Trophoblast cell (in vitro differentiated cells and primary cell): Measurements from ENCODE around the gene MRO.

Experiments used
- DNase-seq, 2 donors: peaks; one replicate each; pipeline ENCODE4 v3.0.0-alpha.2; 2016
- H2AFZ ChIP-seq: 2 replicates; pipeline ENCODE4 v1.6.1; 2013; ENCODE audit warnings: low read length, moderate library complexity, mild to moderate bottlenecking; ENCODE audit not compliant: insufficient read depth, poor library complexity
- H2AK5ac ChIP-seq: 2 replicates; pipeline ENCODE4 v1.6.1; 2013; ENCODE audit warnings: mild to moderate bottlenecking, low read length
- H2BK120ac ChIP-seq: 2 replicates; pipeline ENCODE4 v1.6.1; 2013; ENCODE audit warnings: low read length, mild to moderate bottlenecking, moderate library complexity; ENCODE audit not compliant: insufficient read depth, poor library complexity
- H2BK12ac ChIP-seq: 2 replicates; pipeline ENCODE4 v1.6.1; 2013; ENCODE audit warnings: mild to moderate bottlenecking, low read length, moderate library complexity
- H2BK5ac ChIP-seq: 2 replicates; pipeline ENCODE4 v1.6.1; 2013; ENCODE audit warnings: low read length, low read depth, moderate library complexity, mild to moderate bottlenecking; ENCODE audit not compliant: poor library complexity
- H3K14ac ChIP-seq: 2 replicates; pipeline ENCODE4 v1.6.1; 2013; ENCODE audit warnings: mild to moderate bottlenecking, low read length
- H3K18ac ChIP-seq: 2 replicates; pipeline ENCODE4 v1.6.1; 2013; ENCODE audit warnings: mild to moderate bottlenecking, low read length
- H3K23ac ChIP-seq: 2 replicates; pipeline ENCODE4 v1.6.1; 2013; ENCODE audit warnings: low read length
- H3K27ac ChIP-seq: 2 replicates; pipeline ENCODE4 v1.5.1; 2013; ENCODE audit warnings: low read depth, mild to moderate bottlenecking, inconsistent platforms, low read length, moderate library complexity
- H3K27me3 ChIP-seq: 2 replicates; pipeline ENCODE4 v1.6.1; 2013; ENCODE audit warnings: inconsistent platforms, mild to moderate bottlenecking, low read length, moderate library complexity; ENCODE audit not compliant: insufficient read depth
- H3K36me3 ChIP-seq, 2 experiments: 1 replicate in 1 of 2; 2 replicates in 1 of 2; pipeline ENCODE4 v1.6.1; 2013; ENCODE audit warnings: low read length in 2 of 2, mild to moderate bottlenecking in 2 of 2, moderate library complexity in 1 of 2; ENCODE audit not compliant: insufficient read depth in 2 of 2, control insufficient read depth in 1 of 2
- H3K4ac ChIP-seq: 2 replicates; pipeline ENCODE4 v1.6.1; 2013; ENCODE audit warnings: low read depth, mild to moderate bottlenecking, low read length, moderate library complexity
- H3K4me1 ChIP-seq, 2 experiments: 1 replicate in 1 of 2; 2 replicates in 1 of 2; pipeline ENCODE4 v1.6.1; 2013; ENCODE audit warnings: low read length in 2 of 2, mild to moderate bottlenecking in 2 of 2, moderate library complexity in 1 of 2; ENCODE audit not compliant: insufficient read depth in 2 of 2, control insufficient read depth in 1 of 2
- H3K4me2 ChIP-seq: 2 replicates; pipeline ENCODE4 v1.6.1; 2013; ENCODE audit warnings: inconsistent platforms, mild to moderate bottlenecking, low read length, moderate library complexity
- H3K4me3 ChIP-seq: 2 replicates; pipeline ENCODE4 v1.5.1; 2013; ENCODE audit warnings: mild to moderate bottlenecking, low read depth, low read length, inconsistent platforms
- H3K79me1 ChIP-seq: one replicate; pipeline ENCODE4 v1.6.1; 2013; ENCODE audit warnings: low read length
- H3K79me2 ChIP-seq: 2 replicates; pipeline ENCODE4 v1.6.1; 2013; ENCODE audit warnings: low read length, mild to moderate bottlenecking; ENCODE audit not compliant: control insufficient read depth, insufficient read depth, poor library complexity
- H3K9ac ChIP-seq: 2 replicates; pipeline ENCODE4 v1.6.1; 2013; ENCODE audit warnings: mild to moderate bottlenecking, low read length
- H3K9me3 ChIP-seq: 2 replicates; pipeline ENCODE4 v1.6.1; 2013; ENCODE audit warnings: low read depth, mild to moderate bottlenecking, control low read depth, inconsistent platforms, low read length; ENCODE audit not compliant: insufficient read depth
- H4K12ac ChIP-seq: 2 replicates; pipeline ENCODE4 v1.6.1; 2013; ENCODE audit warnings: low read depth, mild to moderate bottlenecking, low read length, moderate library complexity
- H4K8ac ChIP-seq: 2 replicates; pipeline ENCODE4 v1.6.1; 2013; ENCODE audit warnings: low read depth, mild to moderate bottlenecking, low read length, moderate library complexity
- H4K91ac ChIP-seq: one replicate; pipeline ENCODE4 v1.6.1; 2013; ENCODE audit warnings: low read depth, mild to moderate bottlenecking, low read length, moderate library complexity
- WGBS: extraction: QIAGEN DNeasy Blood & Tissue Kit; methylation state at CpG from one replicate; pipeline ENCODE4 v1.1.7; 2013; ENCODE audit warnings: missing lambda C conversion rate; ENCODE audit not compliant: insufficient read length, insufficient coverage; ENCODE audit errors: extremely low coverage; 5-methylcytosine and 5-hydroxymethylcytosine counted together

MRO gene

GRCh38 chr18:50849419-50849821, 29.6 kb upstream of the MRO start:
- Histone ChIP-seq H3K9ac (no peak overlapping the region), H3K27ac (no peak overlapping the region), H3K4me3 (no peak overlapping the region), H2BK120ac (no peak overlapping the region), H3K4me1 (peaks cover 0 to 2% of the 10 kb centered on the region in 2 experiments), H2BK5ac (no peak overlapping the region), H2AK5ac (no peak overlapping the region), H3K18ac (no peak overlapping the region), H3K23ac (no peak overlapping the region), H3K4me2 (no peak overlapping the region), H3K79me1 (no peaks in the 10 kb centered on the region), H2AFZ (no peak overlapping the region), H3K14ac (no peak overlapping the region), H3K79me2 (no peaks in the 10 kb centered on the region), H4K8ac (no peak overlapping the region), H3K36me3 (no peaks in the 10 kb centered on the region), H4K91ac (no peak overlapping the region), H4K12ac (no peak overlapping the region), H3K9me3 (no peaks in the 10 kb centered on the region), H3K4ac (no peak overlapping the region), H2BK12ac (no peak overlapping the region), H3K27me3 (no peaks in the 10 kb centered on the region)
- peak; percentile 7 to 72 for DNase-seq
- no CpG with 5 or more reads among the region's 3 CpGs for whole genome bisulfite sequencing

- no peak overlapping the region for H2BK5ac ChIP-seq
- no peaks in the 10 kb centered on the region for H3K27me3 ChIP-seq
- H4K8ac ChIP-seq, result no peak overlapping the region
- H3K9ac ChIP-seq, result no peak overlapping the region
- H2AK5ac ChIP-seq, result no peak overlapping the region
- H3K36me3 ChIP-seq, result no peaks in the 10 kb centered on the region
- no peak overlapping the region for H3K18ac ChIP-seq
- H3K4me3 ChIP-seq, result no peak overlapping the region
- no peak overlapping the region for H2AFZ ChIP-seq
- H3K79me2 ChIP-seq, result no peaks in the 10 kb centered on the region
- no peak overlapping the region for H4K91ac ChIP-seq
- peaks cover 0 to under 1% of the 10 kb centered on the region in 2 experiments for H3K4me1 ChIP-seq
- no peaks in the 10 kb centered on the region for H3K9me3 ChIP-seq
- no peak overlapping the region for H3K23ac ChIP-seq
- no peak overlapping the region for H3K14ac ChIP-seq
- no peak overlapping the region for H3K27ac ChIP-seq
- H3K4ac ChIP-seq, result no peak overlapping the region
- no peak overlapping the region for H4K12ac ChIP-seq
- no peak overlapping the region for H2BK12ac ChIP-seq
- WGBS, result no CpG with 5 or more reads among the region's 1 CpG
- H3K4me2 ChIP-seq, result no peak overlapping the region
- H2BK120ac ChIP-seq, result no peak overlapping the region
- no peaks in the 10 kb centered on the region for H3K79me1 ChIP-seq
- DNase-seq, result no peak
Measured at GRCh38 chr18:50848991-50849390, 29.2 kb upstream of the MRO start.

GRCh38 chr18:50848061-50848551, 28.3 kb upstream of the MRO start:
- H2BK12ac ChIP-seq, result no peak overlapping the region
- H3K79me2 ChIP-seq, result no peaks in the 10 kb centered on the region
- no peak overlapping the region for H4K8ac ChIP-seq
- no peak overlapping the region for H4K12ac ChIP-seq
- H3K4me3 ChIP-seq, result no peak overlapping the region
- no peak overlapping the region for H3K27ac ChIP-seq
- no peaks in the 10 kb centered on the region for H3K36me3 ChIP-seq
- no peak overlapping the region for H3K4me2 ChIP-seq
- no peak overlapping the region for H2BK120ac ChIP-seq
- H3K27me3 ChIP-seq, result no peaks in the 10 kb centered on the region
- H3K9ac ChIP-seq, result no peak overlapping the region
- no peak overlapping the region for H3K18ac ChIP-seq
- H3K4ac ChIP-seq, result no peak overlapping the region
- no CpG with 5 or more reads among the region's 7 CpGs for WGBS
- H2AK5ac ChIP-seq, result no peak overlapping the region
- no peak overlapping the region for H2BK5ac ChIP-seq
- DNase-seq, result no peak
- H2AFZ ChIP-seq, result no peak overlapping the region
- H3K79me1 ChIP-seq, result no peaks in the 10 kb centered on the region
- H3K4me1 ChIP-seq, result no peaks in the 10 kb centered on the region
- H3K14ac ChIP-seq, result no peak overlapping the region
- no peak overlapping the region for H4K91ac ChIP-seq
- no peaks in the 10 kb centered on the region for H3K9me3 ChIP-seq
- no peak overlapping the region for H3K23ac ChIP-seq

GRCh38 chr18:50847192-50847591, 27.4 kb upstream of the MRO start:
- H3K4me2 ChIP-seq, result no peak overlapping the region
- H3K27me3 ChIP-seq, result no peaks in the 10 kb centered on the region
- H4K8ac ChIP-seq, result no peak overlapping the region
- no CpG with 5 or more reads among the region's 4 CpGs for WGBS
- H2BK5ac ChIP-seq, result no peak overlapping the region
- peak; percentile 8 to 51 for DNase-seq
- no peak overlapping the region for H3K9ac ChIP-seq
- H3K79me2 ChIP-seq, result no peaks in the 10 kb centered on the region
- H3K79me1 ChIP-seq, result no peaks in the 10 kb centered on the region
- H2AFZ ChIP-seq, result no peak overlapping the region
- no peaks in the 10 kb centered on the region for H3K4me1 ChIP-seq
- no peak overlapping the region for H2BK12ac ChIP-seq
- H3K23ac ChIP-seq, result no peak overlapping the region
- no peak overlapping the region for H3K18ac ChIP-seq
- H3K36me3 ChIP-seq, result no peaks in the 10 kb centered on the region
- H3K27ac ChIP-seq, result no peak overlapping the region
- H3K4me3 ChIP-seq, result no peak overlapping the region
- H4K91ac ChIP-seq, result no peak overlapping the region
- no peak overlapping the region for H3K14ac ChIP-seq
- no peaks in the 10 kb centered on the region for H3K9me3 ChIP-seq
- H2BK120ac ChIP-seq, result no peak overlapping the region
- no peak overlapping the region for H3K4ac ChIP-seq
- no peak overlapping the region for H2AK5ac ChIP-seq
- no peak overlapping the region for H4K12ac ChIP-seq
